IMR-90 (cell line): ENCODE measurements around the gene CCDC134. TPM values are rescaled to one million over a fixed set of nuclear protein-coding genes. Genes with fewer than 3 reads are reported as not detected.

Experiments used
- ATAC-seq: fragments of 200-7000 bp; cut with Tn5 transposase; 2 replicates; pipeline ENCODE4 v1.9.1; 2020; ENCODE audit warnings: low read depth, mild to moderate bottlenecking, moderate library complexity
- BruUV-seq: library from RNA; stranded (reverse); fragments of 400-500 nt; replicated peaks from 2 replicates; lab custom pipeline; 2021; lab: Mats Ljungman, UMichigan
- CTCF ChIA-PET: fragments of 300-600 bp; formaldehyde crosslinking; extraction: SDS; loops from one replicate; lab custom pipeline; 2021; ENCODE audit warnings: antibody characterized with exemption; lab: Yijun Ruan, JAX
- POLR2A ChIA-PET: fragments of 300-600 bp; sonication (Branson Sonifier 250); formaldehyde crosslinking; loops from one replicate; lab custom pipeline; 2022; ENCODE audit warnings: antibody characterized with exemption; ENCODE audit not compliant: unreplicated experiment; lab: Charles Lee
- DNase-seq: peaks from one replicate; pipeline ENCODE4 v3.0.0; 2013
- H2AFZ ChIP-seq: replicated peaks from 2 replicates; pipeline ENCODE3; 2013; ENCODE audit warnings: low read length, mild to moderate bottlenecking; ENCODE audit not compliant: poor library complexity
- H2AK5ac ChIP-seq: 2 replicates; pipeline ENCODE4 v1.6.1; 2013; ENCODE audit warnings: low read depth, low read length, inconsistent platforms
- H2AK9ac ChIP-seq: replicated peaks from 2 replicates; pipeline ENCODE3; 2013; ENCODE audit warnings: mild to moderate bottlenecking, low read depth, low read length, moderate library complexity; ENCODE audit not compliant: poor library complexity
- H2BK120ac ChIP-seq: 2 replicates; pipeline ENCODE4 v1.6.1; 2013; ENCODE audit warnings: low read depth, low read length, inconsistent platforms
- H2BK15ac ChIP-seq: 3 replicates; pipeline ENCODE4 v1.6.1; 2013; ENCODE audit warnings: low read depth, low read length, inconsistent platforms
- H2BK20ac ChIP-seq: 2 replicates; pipeline ENCODE4 v1.6.1; 2013; ENCODE audit warnings: low read depth, mild to moderate bottlenecking, inconsistent platforms, low read length, moderate library complexity
- H2BK5ac ChIP-seq: 2 replicates; pipeline ENCODE4 v1.6.1; 2013; ENCODE audit warnings: mild to moderate bottlenecking, low read depth, low read length, inconsistent platforms; ENCODE audit not compliant: poor library complexity, severe bottlenecking
- H3K14ac ChIP-seq: replicated peaks from 2 replicates; pipeline ENCODE4 v1.6.1; 2013; ENCODE audit warnings: low read depth, low read length, inconsistent platforms
- H3K18ac ChIP-seq: 2 replicates; pipeline ENCODE4 v1.6.1; 2013; ENCODE audit warnings: low read depth, low read length, control low read depth
- H3K23ac ChIP-seq: 2 replicates; pipeline ENCODE4 v1.6.1; 2013; ENCODE audit warnings: low read depth, low read length, inconsistent platforms
- H3K27ac ChIP-seq: 2 replicates; pipeline ENCODE4 v1.5.1; 2013; ENCODE audit warnings: mild to moderate bottlenecking, control low read depth, low read length; ENCODE audit not compliant: insufficient read depth
- H3K27me3 ChIP-seq: 2 replicates; pipeline ENCODE4 v1.6.1; 2013; ENCODE audit warnings: low read length; ENCODE audit not compliant: control insufficient read depth, insufficient read depth
- H3K36me3 ChIP-seq: 2 replicates; pipeline ENCODE4 v1.6.1; 2013; ENCODE audit warnings: low read length, mixed read lengths; ENCODE audit not compliant: control insufficient read depth, insufficient read depth
- H3K4ac ChIP-seq: 2 replicates; pipeline ENCODE4 v1.6.1; 2013; ENCODE audit warnings: low read depth, low read length, inconsistent platforms
- H3K4me1 ChIP-seq: 2 replicates; pipeline ENCODE4 v1.6.1; 2013; ENCODE audit warnings: low read length, mixed read lengths; ENCODE audit not compliant: control insufficient read depth, insufficient read depth
- H3K4me2 ChIP-seq: 2 replicates; pipeline ENCODE4 v1.6.1; 2013; ENCODE audit warnings: low read depth, mild to moderate bottlenecking, control low read depth, low read length, moderate library complexity
- H3K4me3 ChIP-seq: 2 replicates; pipeline ENCODE4 v1.5.1; 2013; ENCODE audit warnings: low read depth, mild to moderate bottlenecking, control low read depth, low read length, moderate library complexity; ENCODE audit not compliant: insufficient read depth
- H3K56ac ChIP-seq: 2 replicates; pipeline ENCODE4 v1.6.1; 2013; ENCODE audit warnings: low read length, inconsistent platforms; ENCODE audit not compliant: insufficient read depth; ENCODE audit errors: extremely low read depth
- H3K79me1 ChIP-seq, 2 experiments: 2 replicates each; pipeline ENCODE4 v1.6.1; 2013; ENCODE audit warnings: low read length in 2 of 2, inconsistent platforms in 1 of 2, low read depth in 1 of 2
- H3K9ac ChIP-seq: 2 replicates; pipeline ENCODE4 v1.6.1; 2013; ENCODE audit warnings: low read depth, low read length, control low read depth
- H3K9me1 ChIP-seq: 2 replicates; pipeline ENCODE4 v1.6.1; 2013; ENCODE audit warnings: low read length, inconsistent platforms; ENCODE audit not compliant: insufficient read depth
- H3K9me3 ChIP-seq: 2 replicates; pipeline ENCODE4 v1.6.1; 2013; ENCODE audit warnings: low read length; ENCODE audit not compliant: control insufficient read depth, insufficient read depth
- H4K20me1 ChIP-seq: 2 replicates; pipeline ENCODE4 v1.6.1; 2013; ENCODE audit warnings: low read length, inconsistent platforms; ENCODE audit not compliant: insufficient read depth
- H4K5ac ChIP-seq: 2 replicates; pipeline ENCODE4 v1.6.1; 2013; ENCODE audit warnings: mild to moderate bottlenecking, low read depth, low read length, control low read depth
- H4K8ac ChIP-seq, 2 experiments: 2 replicates each; pipeline ENCODE4 v1.6.1; 2013; ENCODE audit warnings: low read depth in 2 of 2, low read length in 2 of 2, control low read depth in 1 of 2, inconsistent platforms in 1 of 2
- H4K91ac ChIP-seq: 2 replicates; pipeline ENCODE4 v1.6.1; 2013; ENCODE audit warnings: low read depth, low read length, inconsistent platforms; ENCODE audit not compliant: insufficient read depth
- POLR2A ChIP-seq: IDR thresholded peaks from 2 replicates; pipeline ENCODE4 v1.6.1; 2012; ENCODE audit warnings: mild to moderate bottlenecking, low read depth, low read length
- RFX5 ChIP-seq: IDR thresholded peaks from 2 replicates; pipeline ENCODE4 v1.8.0; 2012; ENCODE audit warnings: low read depth, mild to moderate bottlenecking, low read length, moderate library complexity
- SMC3 ChIP-seq: fragments of 150-350 bp; IDR thresholded peaks from 2 replicates; pipeline ENCODE4 v1.6.1; 2016; ENCODE audit warnings: low read depth, mild to moderate bottlenecking, antibody characterized with exemption, low read length, moderate library complexity
- WGBS, 2 experiments: methylation state at CpG; one replicate each; pipeline versions ENCODE4 v1.1.5 to v1.1.7; 2013; ENCODE audit warnings: missing lambda C conversion rate in 2 of 2; ENCODE audit not compliant: insufficient read length in 1 of 2; ENCODE audit errors: extremely low coverage in 2 of 2; 5-methylcytosine and 5-hydroxymethylcytosine counted together
- dilution Hi-C: fragments of 300-500 bp; cut with HindIII; formaldehyde crosslinking; loops from one replicate; pipeline ENCODE4 v1.14.3; 2018; ENCODE audit warnings: low sequenced_read_pairs; ENCODE audit not compliant: unreplicated experiment
- in situ Hi-C: fragments of 300-500 bp; cut with MboI; formaldehyde crosslinking; loops from 3 replicates; pipeline ENCODE4 v1.14.3; 2019; ENCODE audit warnings: low sequenced_read_pairs, inconsistent platforms, mixed read lengths
- intact Hi-C: fragments of 100-400 bp; cut with micrococcal nuclease; formaldehyde crosslinking; loops from 2 replicates; pipeline ENCODE4 v1.10.0; 2022
- polyA plus RNA-seq, 3 experiments: library from polyadenylated mRNA; depleted of rRNA; stranded (reverse); fragments of >200 nt; gene quantifications; 2 replicates each; pipeline ENCODE4 v1.2.3, GENCODE V29; 2012; ENCODE audit warnings: low replicate concordance in 1 of 3
- total RNA-seq: library from RNA; depleted of rRNA; stranded (reverse); fragments of >200 nt; gene quantifications from 2 replicates; pipeline ENCODE4 v1.2.3, GENCODE V29; 2012
- TF ChIP-seq, protein P1 (sequence below): conservative IDR thresholded peaks from 2 replicates; pipeline ENCODE4 v1.5.1; 2012; ENCODE audit warnings: mild to moderate bottlenecking, low read depth, low read length, improper control_type of control experiment

The CCDC134 gene
- total and polyA plus RNA-seq, 2 of the 4 experiments (the other 2 are of a cell fraction): 5.1 to 7.0 TPM

DNA sequence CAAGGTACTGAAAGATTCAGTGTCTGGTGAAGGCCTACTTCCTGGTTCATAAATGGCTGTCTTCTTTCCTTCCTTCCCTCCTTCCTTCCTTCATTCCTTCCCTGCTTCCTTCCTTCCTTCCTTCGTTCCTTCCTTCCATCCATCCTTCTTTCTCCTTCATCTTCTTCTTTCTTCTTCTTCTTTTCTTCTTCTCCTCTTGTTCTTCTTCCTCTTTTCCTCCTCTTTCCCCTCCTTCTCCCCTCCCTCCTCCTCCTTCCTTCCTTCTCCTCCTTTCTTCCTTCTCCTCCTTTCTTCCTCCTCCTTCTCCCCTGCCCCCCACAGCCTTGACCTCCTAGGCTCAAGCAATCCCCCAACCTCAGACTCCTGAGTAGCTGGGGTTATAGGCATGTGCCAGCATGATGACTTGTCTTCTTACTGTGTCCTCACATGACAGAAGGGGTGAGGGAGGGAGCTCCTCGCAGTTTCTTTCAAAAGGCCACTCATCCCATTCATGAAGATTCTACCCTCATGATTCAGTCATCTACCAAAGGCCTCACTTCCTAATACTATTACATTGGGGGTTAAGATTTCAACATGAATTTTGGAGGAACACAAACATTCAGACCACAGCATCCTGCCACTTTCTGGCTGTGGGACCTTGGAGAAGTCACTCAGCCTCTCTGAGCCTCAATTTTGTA is 22.6 kb upstream of the CCDC134 start:
- no peaks in the 10 kb centered on the region for H3K79me1 ChIP-seq
- no peak overlapping the region for H4K91ac ChIP-seq
- H3K9me3 ChIP-seq: no peaks in the 10 kb centered on the region
- H2AK9ac ChIP-seq: no peak overlapping the region
- no peak overlapping the region for H3K4me3 ChIP-seq
- no peak overlapping the region for H2AK5ac ChIP-seq
- H3K36me3 ChIP-seq: no peaks in the 10 kb centered on the region
- no peak overlapping the region for H2AFZ ChIP-seq
- no peaks in the 10 kb centered on the region for H3K4me1 ChIP-seq
- no peak overlapping the region for H3K9ac ChIP-seq
- no peak overlapping the region for H3K4me2 ChIP-seq
- DNase-seq (no peak), ATAC-seq (no peak)
- no peak overlapping the region for H2BK15ac ChIP-seq
- no peak overlapping the region for H3K56ac ChIP-seq
- no peak overlapping the region for H2BK120ac ChIP-seq
- no peak overlapping the region for H3K23ac ChIP-seq
- intact Hi-C loops (no loop called here), dilution Hi-C loops (no loop called here), in situ Hi-C loops (no loop called here)
- 73 to 100% methylated on average over 1 of the region's 2 CpGs for WGBS, 2 experiments
- TF ChIP-seq, protein P1, sequence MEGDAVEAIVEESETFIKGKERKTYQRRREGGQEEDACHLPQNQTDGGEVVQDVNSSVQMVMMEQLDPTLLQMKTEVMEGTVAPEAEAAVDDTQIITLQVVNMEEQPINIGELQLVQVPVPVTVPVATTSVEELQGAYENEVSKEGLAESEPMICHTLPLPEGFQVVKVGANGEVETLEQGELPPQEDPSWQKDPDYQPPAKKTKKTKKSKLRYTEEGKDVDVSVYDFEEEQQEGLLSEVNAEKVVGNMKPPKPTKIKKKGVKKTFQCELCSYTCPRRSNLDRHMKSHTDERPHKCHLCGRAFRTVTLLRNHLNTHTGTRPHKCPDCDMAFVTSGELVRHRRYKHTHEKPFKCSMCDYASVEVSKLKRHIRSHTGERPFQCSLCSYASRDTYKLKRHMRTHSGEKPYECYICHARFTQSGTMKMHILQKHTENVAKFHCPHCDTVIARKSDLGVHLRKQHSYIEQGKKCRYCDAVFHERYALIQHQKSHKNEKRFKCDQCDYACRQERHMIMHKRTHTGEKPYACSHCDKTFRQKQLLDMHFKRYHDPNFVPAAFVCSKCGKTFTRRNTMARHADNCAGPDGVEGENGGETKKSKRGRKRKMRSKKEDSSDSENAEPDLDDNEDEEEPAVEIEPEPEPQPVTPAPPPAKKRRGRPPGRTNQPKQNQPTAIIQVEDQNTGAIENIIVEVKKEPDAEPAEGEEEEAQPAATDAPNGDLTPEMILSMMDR: no peak
- TF ChIP-seq SMC3: no peak
- no peak for TF ChIP-seq RFX5
- TF ChIP-seq POLR2A: no peak
- H2BK5ac ChIP-seq: no peak overlapping the region
- ChIA-PET CTCF (no interaction called here), POLR2A (no interaction called here)
- no TSS peak for BruUV-seq
- no peak overlapping the region for H4K5ac ChIP-seq
- H3K14ac ChIP-seq: no peak overlapping the region
- H3K27ac ChIP-seq: no peak overlapping the region
- H4K8ac ChIP-seq: no peak overlapping the region
- no peaks in the 10 kb centered on the region for H4K20me1 ChIP-seq
- H3K9me1 ChIP-seq: no peaks in the 10 kb centered on the region
- H2BK20ac ChIP-seq: no peak overlapping the region
- H3K27me3 ChIP-seq: peaks cover 6% of the 10 kb centered on the region
- no peak overlapping the region for H3K18ac ChIP-seq
- no peak overlapping the region for H3K4ac ChIP-seq
